PC-3 (cell line): Measurements from ENCODE around the gene ZNF692. TPM values are rescaled to one million over a fixed set of nuclear protein-coding genes. Genes with fewer than 3 reads are reported as not detected.

Experiments
- ATAC-seq: fragments of 200-7000 bp; cut with Tn5 transposase; 2 replicates; pipeline ENCODE4 v1.9.1; 2020; ENCODE audit warnings: mild to moderate bottlenecking, moderate library complexity
- BruUV-seq: library from RNA; stranded (reverse); fragments of 400-500 nt; replicated peaks from 2 replicates; lab custom pipeline; 2021; lab: Mats Ljungman, UMichigan
- CTCF ChIA-PET: fragments of 300-600 bp; sonication (Branson Sonifier 250); formaldehyde crosslinking; loops from one replicate; lab custom pipeline; 2022; ENCODE audit warnings: antibody characterized with exemption; lab: Charles Lee
- POLR2A ChIA-PET: fragments of 300-600 bp; sonication (Branson Sonifier 250); formaldehyde crosslinking; loops from one replicate; lab custom pipeline; 2022; ENCODE audit warnings: antibody characterized with exemption; ENCODE audit not compliant: unreplicated experiment; lab: Charles Lee
- DNase-seq: peaks from one replicate; pipeline ENCODE4 v3.0.0-alpha.2; 2015
- H2AFZ ChIP-seq: fragments of 300-600 bp; sonication (generic); 2 replicates; pipeline ENCODE4 v1.6.0; 2016; ENCODE audit warnings: antibody characterized with exemption, low read length
- H3F3A ChIP-seq: fragments of 300-600 bp; sonication (generic); one replicate; pipeline ENCODE4 v1.6.0; 2017; ENCODE audit warnings: antibody characterized with exemption, low read length, control low read depth, mild to moderate bottlenecking; ENCODE audit not compliant: unreplicated experiment
- H3K27ac ChIP-seq: fragments of 300-600 bp; sonication (generic); 2 replicates; pipeline ENCODE4 v1.5.1; 2016; ENCODE audit warnings: mild to moderate bottlenecking, low read length
- H3K27me3 ChIP-seq: fragments of 300-600 bp; sonication (generic); 2 replicates; pipeline ENCODE4 v1.6.1; 2016; ENCODE audit warnings: low read length, mixed read lengths
- H3K36me3 ChIP-seq: fragments of 300-600 bp; sonication (generic); 2 replicates; pipeline ENCODE4 v1.6.1; 2016; ENCODE audit warnings: low read depth, mixed run types, low read length, mixed read lengths
- H3K4me1 ChIP-seq: fragments of 300-600 bp; sonication (generic); 2 replicates; pipeline ENCODE4 v1.5.1; 2016; ENCODE audit warnings: low read length; ENCODE audit not compliant: insufficient read depth
- H3K4me2 ChIP-seq: fragments of 300-600 bp; sonication (generic); 2 replicates; pipeline ENCODE4 v1.6.0; 2016; ENCODE audit warnings: low read length
- H3K4me3 ChIP-seq: fragments of 300-600 bp; sonication (generic); 2 replicates; pipeline ENCODE4 v1.5.1; 2016; ENCODE audit warnings: mild to moderate bottlenecking, low read length, mixed read lengths
- H3K79me2 ChIP-seq: fragments of 300-600 bp; sonication (generic); 2 replicates; pipeline ENCODE4 v1.6.1; 2017; ENCODE audit warnings: low read length, mixed read lengths
- H3K9ac ChIP-seq: fragments of 300-600 bp; sonication (generic); 2 replicates; pipeline ENCODE4 v1.6.0; 2016; ENCODE audit warnings: mild to moderate bottlenecking, low read length
- H3K9me2 ChIP-seq: fragments of 300-600 bp; sonication (generic); replicated peaks from 2 replicates; pipeline ENCODE4 v1.6.1; 2016; ENCODE audit warnings: mixed run types, low read length, mixed read lengths
- H3K9me3 ChIP-seq: fragments of 300-600 bp; sonication (generic); 2 replicates; pipeline ENCODE4 v1.6.1; 2016; ENCODE audit warnings: low read length, mixed read lengths
- H4K20me1 ChIP-seq: fragments of 300-600 bp; sonication (generic); 2 replicates; pipeline ENCODE4 v1.6.1; 2016; ENCODE audit warnings: low read length, mixed read lengths
- EZH2 ChIP-seq: fragments of 300-600 bp; sonication (generic); IDR thresholded peaks from one replicate; pipeline ENCODE4 v1.6.1; 2017; ENCODE audit warnings: antibody characterized with exemption, mild to moderate bottlenecking, low read length; ENCODE audit not compliant: unreplicated experiment
- EZH2phosphoT487 ChIP-seq: fragments of 300-600 bp; sonication (generic); IDR thresholded peaks from 2 replicates; pipeline ENCODE4 v1.6.1; 2018; ENCODE audit warnings: mild to moderate bottlenecking, antibody characterized with exemption, low read length, borderline replicate concordance
- intact Hi-C: fragments of 100-400 bp; cut with micrococcal nuclease; formaldehyde crosslinking; loops from 2 replicates; pipeline ENCODE4 v1.9.0; 2023
- total RNA-seq: library from RNA; depleted of rRNA; stranded (reverse); fragments of >200 nt; gene quantifications from 2 replicates; pipeline ENCODE4 v1.2.3, GENCODE V29; 2014
- TF ChIP-seq, protein P1 (sequence below): fragments of 300-600 bp; sonication (generic); conservative IDR thresholded peaks from 2 replicates; pipeline ENCODE4 v1.5.1; 2017; ENCODE audit warnings: antibody characterized with exemption, low read depth, mild to moderate bottlenecking, low read length

Gene ZNF692
- total RNA-seq, 1 experiment from 2014 or later = 85.4 TPM

- Histone ChIP-seq H3K4me2 (peak overlapping the region; percentile 81), H4K20me1 (no peaks in the 10 kb centered on the region), H3K9ac (peak overlapping the region; percentile 53), H3K27ac (peak overlapping the region; percentile 47), H3K9me3 (no peaks in the 10 kb centered on the region), H3K79me2 (no peaks in the 10 kb centered on the region), H3K9me2 (no peaks in the 10 kb centered on the region), H3K4me1 (peaks cover 9% of the 10 kb centered on the region; the same call in 1 of the 2 replicates), H3F3A (peaks cover 14% of the 10 kb centered on the region), H2AFZ (peak overlapping the region; percentile 92), H3K36me3 (no peaks in the 10 kb centered on the region), H3K27me3 (no peaks in the 10 kb centered on the region), H3K4me3 (peak overlapping the region; percentile 75)
- TF ChIP-seq, protein P1, sequence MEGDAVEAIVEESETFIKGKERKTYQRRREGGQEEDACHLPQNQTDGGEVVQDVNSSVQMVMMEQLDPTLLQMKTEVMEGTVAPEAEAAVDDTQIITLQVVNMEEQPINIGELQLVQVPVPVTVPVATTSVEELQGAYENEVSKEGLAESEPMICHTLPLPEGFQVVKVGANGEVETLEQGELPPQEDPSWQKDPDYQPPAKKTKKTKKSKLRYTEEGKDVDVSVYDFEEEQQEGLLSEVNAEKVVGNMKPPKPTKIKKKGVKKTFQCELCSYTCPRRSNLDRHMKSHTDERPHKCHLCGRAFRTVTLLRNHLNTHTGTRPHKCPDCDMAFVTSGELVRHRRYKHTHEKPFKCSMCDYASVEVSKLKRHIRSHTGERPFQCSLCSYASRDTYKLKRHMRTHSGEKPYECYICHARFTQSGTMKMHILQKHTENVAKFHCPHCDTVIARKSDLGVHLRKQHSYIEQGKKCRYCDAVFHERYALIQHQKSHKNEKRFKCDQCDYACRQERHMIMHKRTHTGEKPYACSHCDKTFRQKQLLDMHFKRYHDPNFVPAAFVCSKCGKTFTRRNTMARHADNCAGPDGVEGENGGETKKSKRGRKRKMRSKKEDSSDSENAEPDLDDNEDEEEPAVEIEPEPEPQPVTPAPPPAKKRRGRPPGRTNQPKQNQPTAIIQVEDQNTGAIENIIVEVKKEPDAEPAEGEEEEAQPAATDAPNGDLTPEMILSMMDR = no peak
- no peak for TF ChIP-seq EZH2phosphoT487
- no peak for TF ChIP-seq EZH2
- intact Hi-C loops = loop anchor here (1.0 kb wide), 4 partner anchors 10 to 47 kb away; partner anchors contain the start of genes ZNF672 and ZNF692
- CTCF ChIA-PET = interaction anchor here (1.7 kb wide), 1 partner anchor 14 kb away, joined by 6 read pairs; the partner anchor contains the start of gene ZNF692
- peak; percentile 81 for DNase-seq
- POLR2A ChIA-PET = interaction anchor here (0.6 kb wide), 2 partner anchors 10 to 47 kb away, joined by 3 to 6 read pairs; partner anchors contain the start of gene SH3BP5L
- ATAC-seq = peak; percentile 69
- TSS peak; percentile 93 for BruUV-seq
Observed at GRCh38 chr1:248872752-248873408, 14.0 kb upstream of the ZNF692 start.

DNA sequence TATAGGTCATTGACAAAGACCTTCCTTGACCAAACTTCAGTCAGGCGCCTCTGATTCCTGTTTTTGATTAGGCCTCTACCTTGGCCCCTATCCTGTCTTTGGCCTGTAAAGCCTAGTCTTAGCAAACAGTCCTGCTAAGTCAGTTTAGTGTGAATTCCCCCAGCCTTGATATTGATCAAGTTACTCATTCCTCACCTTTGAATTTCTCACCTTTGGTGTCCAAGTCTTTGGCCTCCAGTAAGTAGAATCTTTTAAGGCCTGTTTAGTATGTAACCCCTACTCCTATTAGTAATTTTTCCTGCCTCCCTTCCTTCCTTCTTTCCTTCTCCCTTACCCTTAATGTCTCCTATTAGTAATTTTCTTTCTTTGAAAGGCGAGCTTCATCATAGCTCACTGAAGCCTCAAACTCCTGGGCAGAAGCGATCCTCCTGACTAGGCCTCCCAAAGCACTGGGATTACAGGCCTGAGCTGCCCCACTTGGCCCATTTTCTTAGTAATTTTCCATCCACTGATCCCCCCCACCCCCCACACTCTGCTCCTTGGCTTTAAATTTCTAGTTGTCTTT lies 13.0 kb upstream of the ZNF692 start:
- Histone ChIP-seq H3F3A (peaks cover 14% of the 10 kb centered on the region), H3K9ac (no peak overlapping the region; the same call in 1 of the 2 replicates), H3K4me2 (peak overlapping the region; percentile 81), H3K4me1 (peaks cover 9% of the 10 kb centered on the region; the same call in 1 of the 2 replicates), H3K79me2 (no peaks in the 10 kb centered on the region), H3K27ac (no peak overlapping the region), H4K20me1 (no peaks in the 10 kb centered on the region), H3K27me3 (no peaks in the 10 kb centered on the region), H2AFZ (peak overlapping the region; percentile 92; the same call in 1 of the 2 replicates), H3K9me2 (no peaks in the 10 kb centered on the region), H3K9me3 (no peaks in the 10 kb centered on the region), H3K36me3 (no peaks in the 10 kb centered on the region), H3K4me3 (peak overlapping the region; percentile 75)
- TF ChIP-seq, protein P1 = no peak
- TF ChIP-seq EZH2 = no peak
- TF ChIP-seq EZH2phosphoT487 = no peak
- ChIA-PET POLR2A (no interaction called here), CTCF (no interaction called here)
- DNase-seq (no peak), ATAC-seq (no peak)
- intact Hi-C loops = no loop called here
- no TSS peak for BruUV-seq
